PC-9 (cell line): ENCODE data around the gene PTPRG.

Experiments
- EZH2 ChIP-seq: fragments of 200-600 bp; sonication (generic); IDR thresholded peaks from 2 replicates; pipeline ENCODE4 v1.8.0; 2017; ENCODE audit warnings: antibody characterized with exemption, low read depth
- TF ChIP-seq, protein P1 (sequence below): fragments of 200-600 bp; sonication (generic); conservative IDR thresholded peaks from 2 replicates; pipeline ENCODE4 v1.6.1; 2017; ENCODE audit warnings: mixed run types, antibody characterized with exemption, mild to moderate bottlenecking, moderate library complexity

- TF ChIP-seq, protein P1, sequence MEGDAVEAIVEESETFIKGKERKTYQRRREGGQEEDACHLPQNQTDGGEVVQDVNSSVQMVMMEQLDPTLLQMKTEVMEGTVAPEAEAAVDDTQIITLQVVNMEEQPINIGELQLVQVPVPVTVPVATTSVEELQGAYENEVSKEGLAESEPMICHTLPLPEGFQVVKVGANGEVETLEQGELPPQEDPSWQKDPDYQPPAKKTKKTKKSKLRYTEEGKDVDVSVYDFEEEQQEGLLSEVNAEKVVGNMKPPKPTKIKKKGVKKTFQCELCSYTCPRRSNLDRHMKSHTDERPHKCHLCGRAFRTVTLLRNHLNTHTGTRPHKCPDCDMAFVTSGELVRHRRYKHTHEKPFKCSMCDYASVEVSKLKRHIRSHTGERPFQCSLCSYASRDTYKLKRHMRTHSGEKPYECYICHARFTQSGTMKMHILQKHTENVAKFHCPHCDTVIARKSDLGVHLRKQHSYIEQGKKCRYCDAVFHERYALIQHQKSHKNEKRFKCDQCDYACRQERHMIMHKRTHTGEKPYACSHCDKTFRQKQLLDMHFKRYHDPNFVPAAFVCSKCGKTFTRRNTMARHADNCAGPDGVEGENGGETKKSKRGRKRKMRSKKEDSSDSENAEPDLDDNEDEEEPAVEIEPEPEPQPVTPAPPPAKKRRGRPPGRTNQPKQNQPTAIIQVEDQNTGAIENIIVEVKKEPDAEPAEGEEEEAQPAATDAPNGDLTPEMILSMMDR = no peak
- no peak for TF ChIP-seq EZH2
Measured at GRCh38 chr3:61624300-61624699, 62.9 kb downstream of the PTPRG start.
